GM12872 (cell line): ENCODE results near the gene NUS1.

Source experiments
- CTCF ChIP-seq: IDR thresholded peaks from 3 replicates; pipeline ENCODE4 v1.5.1; 2011; ENCODE audit warnings: low read depth, mild to moderate bottlenecking, low read length, moderate library complexity; ENCODE audit not compliant: insufficient read depth

Gene NUS1

GRCh38 chr6:117739869-117740268, 64.6 kb downstream of the NUS1 start:
- TF ChIP-seq CTCF, result no peak

GRCh38 chr6:117740605-117741004, 65.3 kb downstream of the NUS1 start:
- TF ChIP-seq CTCF, result no peak
